ENCODE results near the gene SLC24A4.

Gene SLC24A4

DNA sequence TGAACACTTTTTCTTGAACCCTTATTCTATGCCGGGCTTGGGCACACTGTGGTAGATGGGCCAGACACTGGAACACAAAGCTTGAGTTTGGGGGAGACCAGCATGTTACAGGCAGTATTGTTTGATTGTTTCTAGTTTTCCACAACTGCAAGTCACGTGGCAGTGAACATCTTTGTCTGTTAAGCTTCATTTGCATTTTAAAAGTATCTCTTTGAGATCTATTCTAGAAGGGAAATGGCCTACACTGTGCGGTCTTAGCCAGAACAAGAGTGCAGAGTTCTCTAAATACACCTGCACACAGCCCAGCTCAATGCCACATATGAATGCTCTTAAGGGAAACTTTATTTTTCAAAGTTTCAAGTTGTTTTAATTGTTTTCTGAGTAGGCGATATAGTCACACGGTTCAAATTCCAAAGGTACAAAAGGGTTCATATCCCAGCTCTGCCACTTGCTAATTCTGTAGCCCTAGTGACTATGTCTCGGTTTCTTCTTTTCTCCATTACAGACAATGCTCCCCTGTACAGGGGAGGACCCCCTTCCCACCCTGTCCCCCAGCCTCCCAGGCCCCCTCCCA is 215.5 kb downstream of the SLC24A4 start:
- DNase-seq (ENCODE audit: low read depth in 1 of 2, low spot score in 1 of 2), result no peak

DNA sequence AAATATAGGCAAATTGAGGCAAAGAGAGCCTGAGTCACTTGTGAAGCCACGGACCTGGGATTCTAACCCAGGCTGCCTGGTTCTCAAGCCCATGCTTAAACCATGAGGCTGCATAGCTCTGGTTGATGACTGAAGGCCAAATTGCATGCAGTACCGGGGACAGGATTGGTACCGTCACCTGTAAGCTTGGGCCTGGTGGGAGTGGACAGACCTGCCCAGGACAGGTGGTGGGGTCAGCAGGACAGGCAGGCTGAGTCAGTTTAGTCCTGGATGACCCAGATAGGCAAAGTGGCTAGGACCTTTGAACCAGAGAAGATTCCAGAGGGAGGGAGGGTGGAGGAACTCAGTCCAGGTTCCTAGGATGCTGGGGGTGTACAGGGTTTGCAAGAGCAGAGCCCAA is 216.5 kb downstream of the SLC24A4 start:
- no peak for DNase-seq (ENCODE audit: low read depth in 1 of 2, low spot score in 1 of 2)

GRCh38 chr14:92539875-92540274 is 216.9 kb downstream of the SLC24A4 start:
- no peak for DNase-seq (ENCODE audit: low read depth in 1 of 2, low spot score in 1 of 2)

DNA sequence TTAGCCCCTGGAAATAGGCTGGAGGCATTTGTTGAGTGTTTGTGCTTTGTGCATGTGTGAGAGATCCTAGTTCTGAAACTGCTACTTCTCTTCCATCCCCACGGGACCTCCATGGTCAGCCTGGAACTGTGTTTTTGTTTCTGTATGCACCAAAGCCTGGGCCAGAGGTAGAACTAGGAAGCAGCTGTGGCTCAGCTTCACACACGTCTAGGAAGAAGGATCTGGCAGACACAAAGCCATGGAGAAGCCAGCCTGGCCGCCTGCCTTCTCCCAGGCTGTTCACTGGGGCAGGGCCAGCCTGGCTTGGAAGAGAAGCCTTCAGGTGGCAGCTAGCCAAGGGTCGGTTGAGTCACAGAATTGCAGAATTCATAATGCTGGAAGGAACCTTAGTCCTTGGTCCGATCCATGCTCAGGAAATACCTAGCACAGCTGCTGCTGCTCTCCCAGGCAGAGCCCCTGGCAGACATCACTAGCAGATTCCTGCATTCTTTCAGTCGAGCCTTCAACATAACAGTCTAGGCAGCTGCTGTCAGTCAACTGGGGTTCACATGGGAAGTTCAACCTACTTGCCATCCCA is 217.6 kb downstream of the SLC24A4 start:
- no peak for DNase-seq (ENCODE audit: low read depth in 1 of 2, low spot score in 1 of 2)

DNA sequence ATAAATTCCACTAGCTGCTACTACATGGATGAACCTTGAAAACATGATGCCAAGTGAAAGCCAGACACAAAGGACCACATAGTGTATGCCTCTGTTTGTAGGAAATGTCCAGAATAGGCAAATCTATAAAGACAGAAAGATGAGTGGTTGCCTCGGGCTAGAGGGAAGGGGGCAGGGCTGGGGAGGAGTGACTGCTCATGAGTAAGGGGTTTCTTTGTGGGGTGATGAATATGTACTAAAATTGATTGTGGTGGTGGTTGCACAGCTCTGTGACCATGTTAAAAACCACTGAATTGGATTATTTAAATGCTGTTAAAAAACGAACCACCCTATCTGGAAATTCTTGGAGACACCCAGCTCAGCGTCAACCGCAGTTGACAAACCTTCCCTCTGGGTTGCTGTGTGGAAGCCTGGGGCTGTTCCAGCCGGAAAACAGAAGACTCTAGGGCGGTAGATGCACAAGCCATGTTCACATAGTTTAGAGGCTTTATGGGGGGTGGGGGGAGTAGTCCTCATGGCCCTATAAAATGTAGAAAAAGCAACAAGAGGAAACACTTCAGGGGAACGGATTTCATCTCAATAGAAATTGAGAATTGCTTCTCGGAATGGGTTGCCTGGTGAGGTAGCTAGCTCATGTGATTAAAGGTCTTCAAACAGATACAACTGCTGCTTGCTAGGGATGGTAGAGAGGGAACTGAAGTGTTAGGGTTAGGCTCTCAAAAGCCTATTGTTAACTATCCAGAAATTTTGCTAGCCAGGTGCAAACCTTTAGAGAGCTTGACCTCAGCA is 220.0 kb downstream of the SLC24A4 start:
- no peak for DNase-seq (ENCODE audit: low read depth in 1 of 2, low spot score in 1 of 2)

DNA sequence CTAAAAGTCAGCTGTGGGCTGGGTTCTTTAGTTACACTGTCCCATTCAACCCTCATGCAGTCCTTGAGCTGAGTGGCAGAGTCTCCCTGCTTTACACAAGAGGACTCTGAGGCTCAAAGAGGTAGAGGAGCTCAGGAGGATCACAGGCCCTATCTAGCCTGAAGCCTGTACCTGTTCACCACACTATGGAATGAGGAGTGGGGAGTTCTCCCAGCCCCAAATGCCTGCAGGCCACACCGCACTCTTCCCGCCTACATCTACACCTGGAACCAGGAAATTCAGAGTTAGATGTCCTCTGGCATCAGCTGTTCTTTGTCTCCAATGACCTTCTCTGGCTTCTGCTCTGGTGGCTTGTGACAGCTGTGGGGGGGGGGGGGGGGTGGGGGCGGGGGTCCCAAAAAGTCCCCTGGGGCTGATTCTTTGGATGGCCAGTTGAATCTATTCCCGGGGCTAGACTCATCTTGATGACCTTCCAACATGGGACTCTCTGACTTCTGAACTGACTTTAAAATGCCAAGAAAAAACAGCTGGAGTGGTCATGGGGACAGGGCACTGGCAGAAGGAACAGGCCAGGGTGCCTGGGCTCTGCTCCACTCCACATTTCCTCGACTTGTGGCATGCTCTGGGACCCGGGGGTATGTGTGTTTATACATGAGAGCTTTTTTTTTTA is 221.2 kb downstream of the SLC24A4 start:
- no peak for DNase-seq (ENCODE audit: low read depth in 1 of 2, low spot score in 1 of 2)

DNA sequence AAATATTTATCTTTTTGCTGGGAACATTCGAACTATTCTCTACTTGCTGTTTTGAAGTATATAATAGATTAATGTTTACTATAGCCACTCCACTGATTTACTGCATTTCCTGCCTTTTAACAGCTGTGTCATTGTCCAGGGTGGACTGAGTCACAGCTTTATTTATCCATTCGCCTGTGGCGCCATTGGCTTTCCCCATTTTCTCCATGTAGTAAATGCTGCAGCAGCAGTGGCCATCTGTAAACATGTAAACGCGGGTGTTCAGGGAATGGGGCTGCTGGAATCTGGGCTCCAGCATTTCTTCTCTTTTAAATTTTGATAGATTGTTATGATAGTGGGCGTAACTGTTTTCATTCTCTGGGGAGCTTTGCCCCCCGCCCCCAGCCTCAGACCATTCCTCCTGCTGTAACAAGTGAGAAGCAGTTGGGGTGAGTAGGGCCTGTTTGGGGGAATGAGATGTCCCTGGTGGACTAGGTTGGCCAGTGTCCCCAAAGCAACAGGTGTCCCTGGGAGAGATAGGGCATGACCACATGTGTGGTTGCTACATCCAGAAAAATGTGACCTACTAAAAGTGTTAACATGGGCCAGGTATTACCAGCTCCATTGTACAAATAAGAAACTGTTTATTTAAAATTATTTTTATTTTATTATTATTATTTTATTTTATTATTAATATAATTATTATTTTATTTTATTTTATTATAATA is 223.5 kb downstream of the SLC24A4 start:
- no peak for DNase-seq (ENCODE audit: low read depth in 1 of 2, low spot score in 1 of 2)

- no peak for DNase-seq (ENCODE audit: low read depth in 1 of 2, low spot score in 1 of 2)
These were observed 226.3 kb downstream of the SLC24A4 start for GRCh38 chr14:92549105-92549858.

DNA sequence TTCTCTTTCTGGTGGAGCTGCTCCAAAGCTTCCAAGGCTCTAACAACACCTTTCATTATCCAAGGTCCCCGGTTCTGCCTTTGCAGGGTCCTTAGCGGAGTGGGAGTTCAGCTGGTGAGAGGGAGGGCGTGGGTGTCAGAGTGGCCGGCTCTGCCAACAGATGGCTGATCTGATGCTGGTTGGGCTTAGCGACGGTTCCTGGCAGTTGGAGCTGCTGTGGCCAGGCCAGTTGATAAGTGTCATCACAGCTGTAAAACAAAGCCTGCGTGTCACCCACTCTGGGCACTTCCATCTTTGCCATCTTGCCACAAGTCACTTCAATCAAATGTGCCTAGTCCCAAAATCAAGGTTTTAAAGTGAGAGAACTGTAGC is 226.9 kb downstream of the SLC24A4 start:
- no peak for DNase-seq (ENCODE audit: low read depth in 1 of 2, low spot score in 1 of 2)
